Measurements from ENCODE around the gene RPS3. TPM values are rescaled to one million over a fixed set of nuclear protein-coding genes. Genes with fewer than 3 reads are reported as not detected.
"Not testable (repeated sequence)": the region's sequence is repeated elsewhere in the genome, so short reads cannot be mapped to it uniquely, and the experiment has no call there.

Gene RPS3
- total RNA-seq, 4 donors from 2014 or later, result 1,039 to 1,811 (median 1,104) TPM

- intact Hi-C loops (cut with DNase I), result no loop called here
- H3K4me3 ChIP-seq (replicated peaks in 1 of 3), result no peak overlapping the region
- no peak for TF ChIP-seq POLR2A (IDR thresholded peaks at IDR 0.05)
- TF ChIP-seq, protein P1, sequence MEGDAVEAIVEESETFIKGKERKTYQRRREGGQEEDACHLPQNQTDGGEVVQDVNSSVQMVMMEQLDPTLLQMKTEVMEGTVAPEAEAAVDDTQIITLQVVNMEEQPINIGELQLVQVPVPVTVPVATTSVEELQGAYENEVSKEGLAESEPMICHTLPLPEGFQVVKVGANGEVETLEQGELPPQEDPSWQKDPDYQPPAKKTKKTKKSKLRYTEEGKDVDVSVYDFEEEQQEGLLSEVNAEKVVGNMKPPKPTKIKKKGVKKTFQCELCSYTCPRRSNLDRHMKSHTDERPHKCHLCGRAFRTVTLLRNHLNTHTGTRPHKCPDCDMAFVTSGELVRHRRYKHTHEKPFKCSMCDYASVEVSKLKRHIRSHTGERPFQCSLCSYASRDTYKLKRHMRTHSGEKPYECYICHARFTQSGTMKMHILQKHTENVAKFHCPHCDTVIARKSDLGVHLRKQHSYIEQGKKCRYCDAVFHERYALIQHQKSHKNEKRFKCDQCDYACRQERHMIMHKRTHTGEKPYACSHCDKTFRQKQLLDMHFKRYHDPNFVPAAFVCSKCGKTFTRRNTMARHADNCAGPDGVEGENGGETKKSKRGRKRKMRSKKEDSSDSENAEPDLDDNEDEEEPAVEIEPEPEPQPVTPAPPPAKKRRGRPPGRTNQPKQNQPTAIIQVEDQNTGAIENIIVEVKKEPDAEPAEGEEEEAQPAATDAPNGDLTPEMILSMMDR (IDR thresholded peaks at IDR 0.05), result no peak
- H3K4me1 ChIP-seq, result peaks cover 4 to 7% of the 10 kb centered on the region in 2 donors
- WGBS, 2 donors, result 92 to 93% methylated on average over 4 of the region's 4 CpGs
- DNase-seq, result no peak
- no peaks in the 10 kb centered on the region for H3K9me3 ChIP-seq
- H3K36me3 ChIP-seq, result no peaks in the 10 kb centered on the region
- no peak overlapping the region for H3K27ac ChIP-seq
- no peaks in the 10 kb centered on the region for H3K27me3 ChIP-seq
These were observed 24.7 kb upstream of the RPS3 start for GRCh38 chr11:75374646-75375045.

GRCh38 chr11:75375626-75376025, 23.7 kb upstream of the RPS3 start:
- Histone ChIP-seq H3K9me3 (no peaks in the 10 kb centered on the region), H3K4me1 (peaks cover 4 to 7% of the 10 kb centered on the region in 2 donors), H3K27ac (no peak overlapping the region), H3K4me3 (replicated peaks in 1 of 3) (no peak overlapping the region), H3K36me3 (no peaks in the 10 kb centered on the region), H3K27me3 (no peaks in the 10 kb centered on the region)
- intact Hi-C loops (cut with DNase I), result no loop called here
- no peak for DNase-seq
- 86 to 87% methylated on average over 8 of the region's 8 CpGs for WGBS, 2 donors
- no peak for TF ChIP-seq POLR2A (IDR thresholded peaks at IDR 0.05)
- TF ChIP-seq, protein P1 (IDR thresholded peaks at IDR 0.05), result no peak

DNA sequence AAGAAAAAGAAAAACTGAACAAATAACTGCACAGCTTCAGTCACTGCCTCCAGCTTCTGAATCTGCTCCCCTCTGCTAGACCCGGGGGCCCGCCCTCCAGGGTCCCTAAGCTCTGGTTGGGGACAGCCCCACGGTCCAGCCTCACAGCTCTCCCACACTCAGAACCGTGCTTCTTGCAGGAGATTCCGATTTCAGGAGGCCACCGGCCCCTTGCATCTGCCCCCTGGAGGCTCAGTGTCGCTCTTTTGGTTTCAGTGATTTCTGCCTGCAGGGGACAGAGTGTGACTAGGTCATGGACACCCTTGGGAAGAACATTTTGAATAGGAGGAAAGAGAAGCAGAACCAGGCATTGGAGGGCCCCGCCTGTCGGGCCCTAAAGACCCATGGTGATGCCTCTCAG, 23.1 kb upstream of the RPS3 start:
- 80 to 84% methylated on average over 9 of the region's 9 CpGs for WGBS, 2 donors
- no peak for DNase-seq
- no peak for TF ChIP-seq POLR2A (IDR thresholded peaks at IDR 0.05)
- TF ChIP-seq, protein P1 (IDR thresholded peaks at IDR 0.05), result no peak
- Histone ChIP-seq H3K27ac (no peak overlapping the region), H3K27me3 (no peaks in the 10 kb centered on the region), H3K9me3 (no peaks in the 10 kb centered on the region), H3K36me3 (no peaks in the 10 kb centered on the region), H3K4me1 (peaks cover 4 to 7% of the 10 kb centered on the region in 2 donors), H3K4me3 (replicated peaks in 1 of 3) (no peak overlapping the region)
- intact Hi-C loops (cut with DNase I), result no loop called here

DNA sequence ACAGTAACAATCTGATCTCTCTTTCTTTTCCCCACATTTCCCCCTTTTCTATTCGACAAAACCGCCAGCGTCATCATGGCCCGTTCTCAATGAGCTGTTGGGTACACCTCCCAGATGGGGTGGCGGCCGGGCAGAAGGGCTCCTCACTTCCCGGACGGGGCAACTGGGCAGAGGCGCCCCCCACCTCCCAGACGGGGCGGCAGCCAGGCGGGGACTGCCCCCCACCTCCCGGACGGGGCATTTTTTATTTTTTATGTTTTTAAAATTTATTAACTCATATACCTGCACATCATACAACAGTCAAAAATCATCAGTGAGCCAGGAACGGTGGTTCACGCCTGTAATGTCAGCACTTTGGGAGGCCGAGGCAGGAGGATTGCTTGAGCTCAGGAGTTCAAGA, 20.5 kb upstream of the RPS3 start:
- DNase-seq; H3K4me3 ChIP-seq (replicated peaks in 1 of 3); H3K36me3 ChIP-seq; H3K27ac ChIP-seq; H3K27me3 ChIP-seq; intact Hi-C loops (cut with DNase I); H3K4me1 ChIP-seq; H3K9me3 ChIP-seq: not testable (repeated sequence)
- 93 to 94% methylated on average over 17 of the region's 17 CpGs for WGBS, 2 donors

DNA sequence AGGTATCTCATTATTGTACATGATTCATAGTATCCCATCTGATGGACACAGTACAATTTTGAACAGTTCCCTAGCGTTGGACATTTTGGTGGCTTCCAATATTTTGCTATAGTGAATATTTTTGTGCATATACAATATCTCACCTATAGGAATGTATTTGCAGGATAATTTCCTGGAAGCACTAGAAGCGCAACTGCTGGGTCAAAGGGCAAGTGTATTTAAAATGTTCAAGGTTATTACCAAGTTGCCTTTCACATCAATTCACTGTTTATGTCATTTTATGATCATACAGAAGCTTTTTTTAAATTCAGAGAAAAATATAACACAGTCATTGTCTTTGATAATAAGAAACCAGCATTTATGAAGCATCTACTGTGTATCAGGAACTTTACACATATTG, 19.1 kb upstream of the RPS3 start:
- intact Hi-C loops (cut with DNase I), result loop anchor here (5.0 kb wide), 1 partner anchor 53 kb away; no protein-coding TSS in a partner anchor
- Histone ChIP-seq H3K36me3 (no peaks in the 10 kb centered on the region), H3K4me3 (replicated peaks in 1 of 3) (no peak overlapping the region), H3K4me1 (no peaks in the 10 kb centered on the region), H3K27ac (no peak overlapping the region), H3K27me3 (no peaks in the 10 kb centered on the region), H3K9me3 (no peaks in the 10 kb centered on the region)
- no peak for DNase-seq
- 95 to 98% methylated on average over 2 of the region's 2 CpGs for WGBS, 2 donors
- no peak for TF ChIP-seq POLR2A (IDR thresholded peaks at IDR 0.05)
- TF ChIP-seq, protein P1 (IDR thresholded peaks at IDR 0.05), result no peak
